GM19455 (cell line): ENCODE measurements around the gene BMP10.
A peak's percentile ranks its signal among the peaks of the same experiment; 100 is the strongest.

Experiments
- ATAC-seq: cut with Tn5 transposase; IDR thresholded peaks from one replicate; pipeline ENCODE4 v1.9.1; 2021; ENCODE audit not compliant: unreplicated experiment

Gene BMP10, protein sequence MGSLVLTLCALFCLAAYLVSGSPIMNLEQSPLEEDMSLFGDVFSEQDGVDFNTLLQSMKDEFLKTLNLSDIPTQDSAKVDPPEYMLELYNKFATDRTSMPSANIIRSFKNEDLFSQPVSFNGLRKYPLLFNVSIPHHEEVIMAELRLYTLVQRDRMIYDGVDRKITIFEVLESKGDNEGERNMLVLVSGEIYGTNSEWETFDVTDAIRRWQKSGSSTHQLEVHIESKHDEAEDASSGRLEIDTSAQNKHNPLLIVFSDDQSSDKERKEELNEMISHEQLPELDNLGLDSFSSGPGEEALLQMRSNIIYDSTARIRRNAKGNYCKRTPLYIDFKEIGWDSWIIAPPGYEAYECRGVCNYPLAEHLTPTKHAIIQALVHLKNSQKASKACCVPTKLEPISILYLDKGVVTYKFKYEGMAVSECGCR

DNA sequence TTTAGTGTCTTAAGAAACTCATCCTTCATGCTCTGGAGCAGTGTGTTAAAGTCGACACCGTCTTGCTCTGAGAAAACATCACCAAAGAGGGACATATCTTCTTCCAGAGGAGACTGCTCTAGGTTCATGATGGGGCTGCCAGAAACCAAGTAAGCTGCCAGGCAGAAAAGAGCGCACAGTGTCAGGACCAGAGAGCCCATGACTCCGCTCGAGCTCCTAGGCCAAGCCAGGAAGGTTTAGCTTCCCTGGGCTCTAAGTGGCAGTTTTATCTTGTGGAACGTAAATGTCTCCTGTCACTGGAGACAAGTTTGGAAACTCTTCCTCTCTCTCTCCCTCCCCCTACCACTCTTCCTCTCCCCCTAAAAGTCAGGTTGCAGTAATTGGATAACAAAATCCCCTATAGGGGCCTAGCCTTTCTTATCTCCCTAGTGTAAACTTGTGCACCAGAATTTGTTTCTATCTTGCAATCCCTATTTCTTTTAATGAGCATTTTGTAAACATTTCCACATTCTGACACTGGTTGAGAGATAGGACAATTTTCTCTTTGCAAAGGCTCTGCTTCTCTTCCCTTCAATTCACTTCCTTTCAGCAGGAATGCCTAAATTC lies at the start of gene BMP10:
Gene BMP10 (minus strand): TSS at position 239 of the 606 bp plus-strand sequence. CDS start 39 bp downstream, at position 200.
- no peak for ATAC-seq

DNA sequence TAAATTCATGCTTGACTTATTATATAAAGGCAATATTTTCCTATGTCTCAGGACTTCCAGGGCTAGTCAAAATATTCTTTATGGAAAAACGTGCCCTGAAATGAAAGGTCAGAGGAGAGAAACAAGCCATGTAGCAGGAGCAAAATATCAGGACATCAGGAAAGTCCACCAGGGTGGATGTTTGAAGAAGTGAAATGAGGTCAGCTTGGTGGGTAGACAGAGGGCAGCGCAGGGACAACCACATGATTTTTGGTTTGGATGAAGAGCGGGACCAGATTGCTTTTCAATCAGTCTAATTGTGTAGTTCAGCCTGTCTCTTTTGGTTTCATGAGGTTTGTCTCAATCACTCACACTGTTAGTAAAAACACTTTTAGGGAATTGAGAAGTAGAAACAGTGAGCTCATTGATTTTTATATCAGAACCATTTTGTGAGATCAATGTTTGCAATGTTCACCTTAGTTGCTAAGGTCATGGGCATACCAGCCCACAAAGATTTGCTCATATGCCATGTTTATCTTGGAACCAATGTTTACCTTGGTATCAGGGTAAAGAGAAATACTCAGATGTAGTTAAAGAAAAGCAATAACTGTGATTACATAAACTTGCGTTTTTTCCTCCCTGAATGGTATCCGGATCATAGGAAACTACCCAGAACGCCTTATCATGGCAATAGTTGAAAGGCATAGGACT lies 49.4 kb upstream of the BMP10 start:
- no peak for ATAC-seq

DNA sequence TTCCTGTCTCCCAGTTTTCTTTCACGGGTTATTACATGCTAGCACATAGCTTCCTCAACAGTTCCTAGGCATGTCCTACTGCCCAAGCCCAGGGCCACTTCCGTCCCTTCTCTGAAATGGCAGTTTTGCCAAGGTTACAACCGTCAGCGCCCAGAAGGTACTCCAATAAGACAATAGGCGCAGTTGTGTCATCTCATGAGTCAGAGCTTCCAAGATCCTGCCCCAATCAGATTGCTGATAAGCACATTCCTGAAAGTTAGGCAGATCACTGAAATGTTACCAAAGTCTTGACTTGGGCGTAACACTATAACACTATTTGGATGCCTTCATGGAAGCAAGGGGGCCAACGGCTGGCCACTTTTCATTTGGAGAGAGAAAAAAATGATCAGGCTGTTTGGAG lies 47.3 kb upstream of the BMP10 start:
- no peak for ATAC-seq

DNA sequence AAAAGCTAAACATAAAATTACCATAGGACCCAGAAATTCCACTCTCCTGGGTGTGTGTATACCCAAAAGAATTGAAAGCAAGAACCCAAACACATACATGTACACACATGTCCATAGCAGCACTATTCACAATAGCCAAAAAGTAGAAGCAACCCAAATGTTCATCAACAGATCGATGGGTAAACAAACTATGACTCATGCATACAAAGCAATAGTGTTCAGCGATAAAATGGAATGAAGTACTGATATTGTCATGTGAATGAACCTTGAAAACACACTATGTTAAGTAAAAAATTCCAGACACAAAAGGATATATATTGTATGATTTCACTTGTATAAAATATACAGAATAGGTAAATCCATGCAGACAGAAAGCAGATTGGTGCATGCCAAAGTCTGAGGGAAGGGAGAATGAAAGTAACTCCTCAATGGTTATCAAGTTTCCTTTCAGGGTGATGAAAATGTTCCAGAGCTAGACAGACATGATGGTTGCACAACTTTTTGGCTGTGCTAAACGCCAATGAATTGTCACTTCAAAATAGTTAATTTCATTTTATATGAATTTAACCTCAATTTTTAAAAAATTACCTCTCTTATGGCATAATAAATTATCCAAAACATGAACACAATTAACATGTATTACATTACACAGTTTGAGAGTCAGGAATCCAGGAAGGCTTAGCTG lies 46.0 kb upstream of the BMP10 start:
- ATAC-seq: no peak

DNA sequence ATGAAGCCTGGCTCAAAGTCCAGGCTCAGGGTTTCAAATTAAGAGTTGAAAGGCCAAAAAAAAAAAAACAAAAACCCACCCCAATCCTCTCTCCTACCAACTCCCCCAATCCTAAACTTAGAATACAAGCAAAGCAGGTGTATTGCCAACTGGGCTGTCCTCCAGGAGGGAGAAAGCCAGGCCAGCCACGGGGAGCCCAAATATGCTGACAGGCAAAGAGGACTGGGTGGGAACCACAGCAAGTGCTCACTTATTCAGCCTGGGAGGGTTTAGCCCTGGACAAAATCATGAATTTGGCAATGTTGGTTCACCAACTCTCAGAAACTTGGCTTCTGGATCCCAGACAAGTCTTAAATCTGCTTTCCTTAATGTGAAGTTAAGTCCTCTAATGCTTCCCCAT lies 45.0 kb upstream of the BMP10 start:
- no peak for ATAC-seq

DNA sequence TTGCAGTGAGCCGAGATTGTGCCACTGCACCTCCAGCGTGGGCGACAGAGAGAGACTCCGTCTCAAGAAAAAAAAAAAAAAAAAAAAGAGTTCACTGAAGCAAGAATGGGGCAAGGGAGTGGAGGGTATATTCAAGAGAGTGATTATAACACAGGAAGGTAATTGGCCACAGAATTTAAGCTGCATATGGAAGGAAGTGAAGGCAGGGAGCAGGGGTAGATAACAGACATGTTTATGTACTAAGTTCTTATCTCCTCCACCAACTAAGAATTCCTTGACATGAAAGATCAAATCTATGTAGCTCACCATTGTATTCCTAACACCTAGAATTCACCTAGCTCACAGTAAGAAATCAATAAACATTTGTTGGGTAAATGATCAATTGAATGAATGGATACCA lies 44.2 kb upstream of the BMP10 start:
- no peak for ATAC-seq

DNA sequence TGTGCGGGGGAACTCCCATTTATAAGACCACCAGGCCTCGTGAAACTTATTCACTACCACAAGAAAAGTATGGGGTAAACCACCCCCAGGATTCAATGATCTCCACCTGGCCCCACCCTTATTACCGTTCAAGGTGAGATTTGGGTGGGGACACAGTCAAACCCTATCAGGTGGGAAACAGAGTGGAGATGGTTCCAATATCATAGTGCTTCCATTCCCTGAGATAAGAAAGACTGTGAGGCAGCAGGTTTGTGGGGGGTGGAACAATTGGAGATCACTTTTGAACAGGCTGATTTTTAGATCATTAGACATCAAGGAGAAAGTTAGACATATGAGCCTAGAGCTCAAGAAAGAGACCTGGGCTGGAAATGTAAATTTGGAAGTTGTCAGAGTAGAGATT lies 42.2 kb upstream of the BMP10 start:
- ATAC-seq: no peak

DNA sequence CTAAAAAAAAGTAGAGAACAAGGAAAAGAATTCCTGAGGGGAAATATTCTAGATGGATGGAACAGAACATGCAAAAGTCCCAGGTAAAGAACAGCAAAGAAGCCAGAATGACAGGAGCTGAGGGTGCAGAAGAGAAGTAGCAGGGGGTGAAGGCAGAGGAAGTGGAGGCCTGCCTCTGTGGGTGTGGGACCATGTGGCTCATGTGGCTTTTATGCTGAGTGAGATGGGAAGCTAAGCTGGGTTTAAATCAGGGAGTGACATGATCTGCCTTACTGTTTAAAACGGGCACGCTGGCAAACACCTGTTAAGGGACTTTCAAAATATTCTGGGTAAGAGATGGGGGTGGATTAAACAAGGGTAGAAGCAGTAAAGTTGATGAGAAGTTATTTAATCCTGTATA lies 41.5 kb upstream of the BMP10 start:
- no peak for ATAC-seq

DNA sequence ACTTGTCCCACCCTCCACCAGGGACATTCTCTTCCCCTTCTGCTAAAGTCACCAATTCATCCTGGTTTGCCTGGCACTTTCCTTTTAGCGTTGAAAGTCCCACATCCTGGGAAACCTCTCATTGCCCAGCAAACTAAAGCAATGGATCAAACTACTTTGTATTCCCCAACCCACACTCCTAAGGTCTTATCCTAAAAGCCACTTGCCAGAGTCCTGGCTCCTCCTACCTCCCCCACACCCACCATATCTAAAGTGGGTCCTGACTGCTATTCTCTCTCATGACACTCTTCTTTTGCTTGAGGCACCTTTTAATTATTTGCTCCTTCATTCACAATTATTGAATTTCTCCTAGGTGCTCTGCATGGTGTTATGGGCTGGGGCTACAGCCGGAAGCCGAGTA lies 40.9 kb upstream of the BMP10 start:
- no peak for ATAC-seq

DNA sequence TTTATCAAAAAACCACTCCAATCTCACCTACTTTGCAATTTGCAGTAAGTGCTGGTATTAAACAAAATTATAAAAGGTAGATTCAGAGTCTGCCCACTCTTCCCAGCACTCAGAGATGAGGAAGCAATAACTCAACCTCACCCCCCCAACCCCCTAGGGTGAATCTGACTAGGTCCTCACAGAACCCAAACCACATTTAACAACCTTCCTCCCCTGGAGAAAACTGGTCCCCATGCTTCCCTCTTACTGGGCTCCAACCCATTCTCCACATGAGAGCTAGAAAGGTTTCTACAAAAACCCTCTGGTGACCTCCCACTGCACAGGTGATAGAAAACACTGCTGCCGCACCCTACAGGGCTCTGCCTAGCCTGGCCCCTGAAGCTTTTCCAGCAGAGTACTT lies 40.5 kb upstream of the BMP10 start:
- no peak for ATAC-seq

DNA sequence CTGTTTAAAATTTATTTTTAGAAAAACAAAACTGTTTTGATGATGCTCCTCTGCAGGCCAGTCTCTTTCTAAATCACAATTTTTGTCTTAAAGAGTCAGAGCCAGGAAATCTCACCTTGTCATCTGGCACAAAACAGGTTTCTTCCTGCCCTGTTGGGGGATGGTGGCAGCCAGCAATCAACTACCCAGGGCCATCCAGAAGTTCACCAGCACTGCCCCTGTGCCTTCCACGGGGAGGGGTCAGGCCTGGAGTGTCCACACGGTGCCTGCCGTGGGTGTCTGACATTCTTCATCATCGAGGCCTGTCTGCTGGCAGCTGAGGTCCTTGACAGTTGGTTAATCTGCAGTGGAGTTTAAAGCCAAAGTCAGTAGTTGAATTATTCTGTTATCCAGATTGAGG lies 40.0 kb upstream of the BMP10 start:
- ATAC-seq: no peak

DNA sequence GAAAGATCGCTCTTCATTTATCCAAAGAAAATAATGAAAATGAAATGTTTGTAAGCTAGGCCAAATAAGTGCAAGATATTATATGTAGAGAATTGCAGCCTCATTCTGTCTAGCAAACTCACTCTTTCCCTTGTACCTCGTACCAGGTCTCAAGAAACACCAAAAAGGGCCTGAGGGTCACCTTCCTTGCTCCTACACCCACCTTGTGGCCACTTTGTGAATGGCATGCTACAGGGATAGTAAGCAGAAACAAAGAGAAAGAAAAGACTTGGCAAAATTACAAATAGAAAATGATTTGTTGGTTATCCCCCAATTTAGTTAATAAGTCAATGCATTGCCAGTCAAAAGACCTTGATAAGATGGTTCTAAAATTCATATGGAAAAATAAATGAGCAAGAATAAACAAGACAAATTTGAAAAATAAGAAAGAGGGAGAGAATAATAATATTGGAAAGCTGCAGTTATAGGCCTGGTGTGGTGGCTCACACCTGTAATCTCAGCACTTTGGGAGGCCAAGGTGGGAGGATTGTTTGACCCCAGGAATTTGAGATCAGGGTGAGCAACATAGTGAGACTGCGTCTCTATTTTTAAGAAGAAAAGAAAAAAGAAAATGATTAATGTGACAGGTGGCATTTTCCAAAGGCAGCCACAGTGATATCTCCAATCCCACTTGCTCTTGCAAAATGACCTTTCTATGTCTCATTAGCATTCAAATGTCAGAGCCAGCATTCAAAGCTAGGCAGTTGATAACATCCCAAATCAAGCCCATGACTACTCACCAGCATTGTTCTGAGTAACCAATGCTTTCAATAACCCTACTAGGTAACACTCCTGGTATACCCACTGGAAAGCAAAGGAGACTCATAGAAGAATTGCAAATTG lies 38.8 kb upstream of the BMP10 start:
- ATAC-seq: peak; percentile 50

DNA sequence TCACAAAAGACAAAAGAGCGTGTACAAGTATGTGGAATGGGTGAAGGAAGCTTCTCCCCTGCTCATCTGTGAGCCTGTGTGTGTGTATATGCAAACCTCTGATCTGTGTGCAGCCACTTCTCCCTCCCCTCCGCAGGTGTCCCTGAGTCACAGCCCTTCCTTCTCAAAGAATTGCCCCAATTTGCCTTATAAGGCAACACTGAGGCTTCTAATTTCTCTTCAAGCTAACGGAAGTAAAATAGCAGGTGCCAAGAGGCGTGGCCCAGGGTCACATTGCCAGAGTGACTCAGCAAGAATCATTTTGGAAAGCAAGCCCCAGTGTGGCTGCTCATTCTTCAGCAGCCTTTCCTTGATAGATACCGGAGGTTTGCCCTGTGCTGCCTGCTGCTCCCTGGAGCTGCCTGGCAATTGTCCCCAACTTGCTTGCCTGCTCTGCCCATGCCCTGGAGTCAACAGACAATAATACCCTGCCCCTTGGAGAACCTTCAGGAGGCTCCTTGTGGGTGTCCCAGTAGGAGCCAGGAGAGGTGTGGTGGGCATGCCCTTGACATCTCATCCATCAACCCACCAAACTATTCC lies 37.3 kb upstream of the BMP10 start:
- peak; percentile 92 for ATAC-seq

DNA sequence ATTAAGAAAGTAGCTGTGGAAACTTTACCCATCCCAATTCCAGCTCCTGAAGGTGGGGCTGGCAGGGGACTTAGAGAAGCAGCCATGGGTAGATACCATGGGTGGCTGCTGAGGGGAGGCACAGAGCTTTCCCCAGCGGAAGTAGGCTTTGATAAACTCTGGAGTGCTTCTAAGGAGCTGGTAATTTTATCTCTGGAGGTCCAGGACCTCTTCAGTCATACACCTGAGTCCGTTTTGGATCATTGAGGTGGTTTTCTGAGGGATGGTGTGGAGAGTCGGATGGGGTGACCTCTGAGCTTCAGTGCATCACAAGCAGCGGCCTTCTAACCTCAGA lies 36.7 kb upstream of the BMP10 start:
- peak; percentile 31 for ATAC-seq

DNA sequence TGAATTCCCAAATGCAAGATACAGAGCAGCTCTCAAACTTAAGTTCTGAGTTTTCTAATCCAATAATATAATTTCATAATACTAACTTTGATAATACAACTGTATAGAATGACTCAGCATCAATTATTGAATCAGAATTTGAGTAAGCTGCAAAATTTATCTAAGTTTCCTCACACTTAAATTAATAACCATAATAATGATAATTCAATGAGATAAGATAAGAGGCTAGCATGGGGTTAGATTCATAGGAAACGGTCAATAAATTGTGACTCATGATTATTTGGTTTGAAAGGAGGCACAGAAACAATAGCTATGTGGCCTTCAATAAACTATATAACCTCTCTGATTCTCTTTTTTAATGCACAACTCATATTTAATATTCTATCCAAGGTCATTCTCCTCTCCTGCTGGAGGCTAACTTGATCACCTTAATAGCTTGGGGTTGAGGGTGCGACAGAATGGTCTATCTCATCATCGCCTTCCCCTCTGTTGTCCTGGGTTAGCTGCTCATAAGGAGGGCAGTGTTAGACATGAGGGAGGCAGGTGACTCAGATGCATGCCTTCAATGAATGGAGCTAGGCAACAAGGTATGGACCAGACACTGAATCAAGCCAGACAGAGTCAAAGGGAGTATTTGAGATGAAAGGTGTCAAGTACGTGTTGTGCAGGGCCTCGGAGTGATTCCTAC lies 36.2 kb upstream of the BMP10 start:
- no peak for ATAC-seq

DNA sequence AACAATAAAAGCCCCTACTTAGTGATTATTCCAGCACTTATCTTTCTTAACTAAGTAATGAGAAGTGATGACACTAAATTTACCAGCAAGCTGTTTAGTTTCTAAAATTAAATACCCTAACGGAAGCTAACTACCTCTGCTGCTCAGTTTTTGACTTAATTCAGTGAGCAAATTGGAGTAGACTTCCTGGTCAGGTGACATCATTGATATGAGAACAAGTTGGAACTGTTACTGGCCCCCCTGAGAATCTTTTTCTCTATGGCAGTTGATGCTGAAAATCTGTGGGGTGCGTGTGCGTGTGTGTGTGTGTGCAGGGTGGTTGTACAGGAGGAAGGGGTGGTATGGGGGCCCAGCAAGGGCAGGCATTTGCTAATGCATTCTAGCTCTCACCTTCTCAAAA lies 35.5 kb upstream of the BMP10 start:
- no peak for ATAC-seq

DNA sequence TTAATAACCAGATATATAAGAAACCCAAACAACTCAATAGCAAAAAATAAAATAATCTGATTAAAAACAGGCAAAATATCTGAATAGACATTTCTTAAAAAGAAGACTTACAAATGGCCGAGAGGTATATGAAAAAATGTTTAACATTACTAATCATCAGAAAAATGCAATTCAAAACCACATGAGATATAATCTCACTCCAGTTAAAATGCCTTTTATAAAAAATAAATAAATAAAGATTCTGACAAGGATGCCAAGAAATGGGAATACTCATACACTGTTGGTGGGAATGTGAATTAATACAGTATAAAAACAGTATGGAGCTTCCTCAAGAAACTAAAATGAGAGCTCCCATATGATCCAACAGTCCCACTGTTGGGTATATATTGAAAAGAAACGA lies 33.9 kb upstream of the BMP10 start:
- no peak for ATAC-seq

DNA sequence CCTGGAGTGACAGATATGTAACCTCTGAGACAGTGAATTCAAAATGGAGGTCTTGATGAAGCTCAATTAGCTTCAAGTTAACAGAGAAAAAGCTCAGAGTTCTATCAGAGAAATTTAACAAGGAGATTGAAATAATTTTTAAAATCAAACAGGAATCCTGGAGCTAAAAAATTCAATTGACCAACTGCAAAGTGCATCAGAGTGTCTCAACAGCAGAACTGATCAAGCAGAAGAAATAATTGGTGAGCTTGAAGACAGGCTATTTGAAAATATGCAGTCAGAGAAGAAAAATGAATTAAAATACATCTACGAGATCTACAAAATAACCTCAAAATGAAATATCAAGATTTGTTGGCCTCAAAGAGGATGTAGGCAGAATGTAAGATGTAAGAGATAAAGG lies 30.4 kb upstream of the BMP10 start:
- no peak for ATAC-seq

DNA sequence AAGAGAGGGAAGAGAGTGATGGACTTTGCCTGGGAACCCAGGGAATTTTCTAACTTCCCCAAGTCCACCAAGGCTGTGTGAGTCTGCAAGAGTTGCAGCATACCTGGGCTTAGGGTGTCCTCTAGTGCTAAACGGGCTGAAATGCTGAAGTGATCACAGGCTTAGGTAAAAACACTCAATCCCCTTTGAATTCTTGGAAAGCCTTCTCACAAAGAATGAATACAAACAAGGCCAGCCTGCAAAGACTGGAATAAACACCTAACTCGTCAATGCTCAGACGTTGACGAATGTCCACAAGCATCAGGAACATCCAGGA lies 30.0 kb upstream of the BMP10 start:
- no peak for ATAC-seq
